Naive B cell (primary cell): ENCODE results near the gene CCDC172. TPM values are rescaled to one million over a fixed set of nuclear protein-coding genes. Genes with fewer than 3 reads are reported as not detected.
"Not testable (repeated sequence)": the region's sequence is repeated elsewhere in the genome, so short reads cannot be mapped to it uniquely, and the experiment has no call there.

Experiments
- ATAC-seq, 2 donors: fragments of 150-1000 bp; cut with Tn5 transposase; 2 replicates each; pipeline ENCODE4 v1.10.0; 2021; ENCODE audit warnings: low read depth in 2 of 2, mild to moderate bottlenecking in 2 of 2, moderate library complexity in 2 of 2
- DNase-seq: peaks from one replicate; pipeline ENCODE4 v3.0.0; 2022
- H3K27ac Mint-ChIP-seq, 6 donors: one replicate each; pipeline ENCODE4 v1.8.0; 2020 to 2022; ENCODE audit warnings: mild to moderate bottlenecking in 6 of 6, mixed read lengths in 6 of 6, moderate library complexity in 5 of 6, inconsistent platforms in 2 of 6
- H3K27me3 Mint-ChIP-seq, 3 donors: one replicate each; pipeline ENCODE4 v1.8.0; 2021 to 2022; ENCODE audit warnings: mixed read lengths in 3 of 3, mild to moderate bottlenecking in 1 of 3
- H3K36me3 Mint-ChIP-seq, 2 donors: one replicate each; pipeline ENCODE4 v1.8.0; 2020 to 2022; ENCODE audit warnings: mixed read lengths in 2 of 2, inconsistent platforms in 1 of 2, mild to moderate bottlenecking in 1 of 2
- H3K4me1 Mint-ChIP-seq, 3 donors: one replicate each; pipeline ENCODE4 v1.8.0; 2020 to 2022; ENCODE audit warnings: mixed read lengths in 3 of 3, inconsistent platforms in 1 of 3, mild to moderate bottlenecking in 1 of 3, moderate library complexity in 1 of 3
- H3K4me3 Mint-ChIP-seq, 8 donors: one replicate each; pipeline ENCODE4 v1.8.0; 2020 to 2022; ENCODE audit warnings: mild to moderate bottlenecking in 8 of 8, mixed read lengths in 8 of 8, moderate library complexity in 8 of 8, inconsistent platforms in 2 of 8
- H3K9me3 Mint-ChIP-seq, 7 donors: one replicate each; pipeline ENCODE4 v1.8.0; 2020 to 2022; ENCODE audit warnings: mixed read lengths in 7 of 7, mild to moderate bottlenecking in 5 of 7, inconsistent platforms in 2 of 7, moderate library complexity in 1 of 7
- polyA plus RNA-seq, 6 donors: library from polyadenylated mRNA; unstranded; fragments of 300-500 nt; fragmentation: Illumina TruSeq; gene quantifications; one replicate each; pipeline ENCODE4 v1.2.3, GENCODE V29; 2021; ENCODE audit warnings: low read depth in 6 of 6

CCDC172 gene
- polyA plus RNA-seq, 6 donors from 2014 or later: not detected

GRCh38 chr10:116364868-116365267 lies 40.6 kb downstream of the CCDC172 start:
- no peak for DNase-seq
- peaks cover 0 to 2% (median 0%) of the 10 kb centered on the region in 7 donors for H3K9me3 Mint-ChIP-seq

GRCh38 chr10:116371737-116372136 lies 47.5 kb downstream of the CCDC172 start:
- DNase-seq (no peak), ATAC-seq (no peak)
- Mint-ChIP-seq H3K4me1 (no peaks in the 10 kb centered on the region), H3K27ac (no peak overlapping the region), H3K27me3 (peaks cover 0 to 8% (median 6%) of the 10 kb centered on the region in 3 donors), H3K36me3 (no peaks in the 10 kb centered on the region), H3K4me3 (no peak overlapping the region), H3K9me3 (peaks cover 0 to 2% (median 0%) of the 10 kb centered on the region in 7 donors)

More at GRCh38 chr10:116364868-116365267, 40.6 kb downstream of the CCDC172 start:
- H3K27ac Mint-ChIP-seq: no peak overlapping the region
- H3K36me3 Mint-ChIP-seq: no peaks in the 10 kb centered on the region
- no peaks in the 10 kb centered on the region for H3K27me3 Mint-ChIP-seq
- no peak overlapping the region for H3K4me3 Mint-ChIP-seq
- H3K4me1 Mint-ChIP-seq: no peaks in the 10 kb centered on the region
- ATAC-seq: no peak

GRCh38 chr10:116382290-116382689 lies 58.0 kb downstream of the CCDC172 start:
- Mint-ChIP-seq H3K4me3 (no peak overlapping the region), H3K9me3 (no peaks in the 10 kb centered on the region), H3K27ac (no peak overlapping the region), H3K4me1 (no peaks in the 10 kb centered on the region), H3K27me3 (no peaks in the 10 kb centered on the region), H3K36me3 (no peaks in the 10 kb centered on the region)
- ATAC-seq (no peak), DNase-seq (no peak)

GRCh38 chr10:116385311-116385710 lies 61.1 kb downstream of the CCDC172 start:
- H3K27me3 Mint-ChIP-seq: peaks cover 0 to 4% (median 0%) of the 10 kb centered on the region in 3 donors
- H3K9me3 Mint-ChIP-seq: no peaks in the 10 kb centered on the region
- DNase-seq (no peak), ATAC-seq (no peak)
- H3K4me1 Mint-ChIP-seq: no peaks in the 10 kb centered on the region
- no peak overlapping the region for H3K27ac Mint-ChIP-seq
- H3K36me3 Mint-ChIP-seq: no peaks in the 10 kb centered on the region
- H3K4me3 Mint-ChIP-seq: no peak overlapping the region

GRCh38 chr10:116385994-116386809 lies 62.0 kb downstream of the CCDC172 start:
- H3K9me3 Mint-ChIP-seq: no peaks in the 10 kb centered on the region
- H3K4me1 Mint-ChIP-seq: no peaks in the 10 kb centered on the region
- peaks cover 0 to 7% (median 0%) of the 10 kb centered on the region in 3 donors for H3K27me3 Mint-ChIP-seq
- H3K36me3 Mint-ChIP-seq: no peaks in the 10 kb centered on the region
- ATAC-seq (no peak), DNase-seq (no peak)
- H3K27ac Mint-ChIP-seq: no peak overlapping the region
- H3K4me3 Mint-ChIP-seq: no peak overlapping the region

- DNase-seq, H3K4me3 Mint-ChIP-seq, H3K4me1 Mint-ChIP-seq, H3K36me3 Mint-ChIP-seq, ATAC-seq, H3K9me3 Mint-ChIP-seq, H3K27ac Mint-ChIP-seq: not testable (repeated sequence)
- peaks cover 0 to 11% (median 0%) of the 10 kb centered on the region in 3 donors for H3K27me3 Mint-ChIP-seq
These were observed 69.1 kb downstream of the CCDC172 start for GRCh38 chr10:116393246-116393831.

GRCh38 chr10:116395223-116395985 lies 71.2 kb downstream of the CCDC172 start:
- Mint-ChIP-seq H3K27me3 (peaks cover 0 to 6% (median 0%) of the 10 kb centered on the region in 3 donors), H3K4me3 (no peak overlapping the region), H3K36me3 (no peaks in the 10 kb centered on the region), H3K4me1 (no peaks in the 10 kb centered on the region), H3K9me3 (peaks cover 0 to 6% (median 0%) of the 10 kb centered on the region in 7 donors), H3K27ac (no peak overlapping the region)
- no peak for DNase-seq
- ATAC-seq: no peak

GRCh38 chr10:116398224-116398623 lies 74.0 kb downstream of the CCDC172 start:
- Mint-ChIP-seq H3K27me3 (peaks cover 0 to 10% (median 4%) of the 10 kb centered on the region in 3 donors), H3K4me3 (no peak overlapping the region), H3K9me3 (peaks cover 0 to 6% (median 0%) of the 10 kb centered on the region in 7 donors), H3K4me1 (no peaks in the 10 kb centered on the region), H3K36me3 (no peaks in the 10 kb centered on the region), H3K27ac (no peak overlapping the region)
- ATAC-seq: no peak
- no peak for DNase-seq

- no peaks in the 10 kb centered on the region for H3K4me1 Mint-ChIP-seq
- no peak overlapping the region for H3K27ac Mint-ChIP-seq
- no peak for ATAC-seq
- H3K36me3 Mint-ChIP-seq: no peaks in the 10 kb centered on the region
- H3K9me3 Mint-ChIP-seq: peaks cover 0 to 7% (median 2%) of the 10 kb centered on the region in 7 donors
- no peak overlapping the region for H3K4me3 Mint-ChIP-seq
- peaks cover 0 to 10% (median 0%) of the 10 kb centered on the region in 3 donors for H3K27me3 Mint-ChIP-seq
- no peak for DNase-seq
These were observed 78.6 kb downstream of the CCDC172 start for GRCh38 chr10:116402858-116403257.

GRCh38 chr10:116403740-116404250 lies 79.5 kb downstream of the CCDC172 start:
- Mint-ChIP-seq H3K27me3 (peaks cover 0 to 10% (median 0%) of the 10 kb centered on the region in 3 donors), H3K9me3 (peaks cover 0 to 7% (median 2%) of the 10 kb centered on the region in 7 donors), H3K4me1 (no peaks in the 10 kb centered on the region), H3K4me3 (no peak overlapping the region), H3K36me3 (no peaks in the 10 kb centered on the region), H3K27ac (no peak overlapping the region)
- ATAC-seq: no peak
- no peak for DNase-seq

- no peaks in the 10 kb centered on the region for H3K4me1 Mint-ChIP-seq
- ATAC-seq: no peak
- H3K36me3 Mint-ChIP-seq: no peaks in the 10 kb centered on the region
- H3K27ac Mint-ChIP-seq: no peak overlapping the region
- H3K4me3 Mint-ChIP-seq: no peak overlapping the region
- no peak for DNase-seq
- peaks cover 0 to 3% (median 0%) of the 10 kb centered on the region in 3 donors for H3K27me3 Mint-ChIP-seq
- H3K9me3 Mint-ChIP-seq: peaks cover 0 to 7% (median 4%) of the 10 kb centered on the region in 7 donors
These were observed 84.5 kb downstream of the CCDC172 start for GRCh38 chr10:116408719-116409118.

- no peak for ATAC-seq
- no peaks in the 10 kb centered on the region for H3K4me1 Mint-ChIP-seq
- H3K36me3 Mint-ChIP-seq: no peaks in the 10 kb centered on the region
- H3K4me3 Mint-ChIP-seq: no peak overlapping the region
- peaks cover 0 to 6% (median 4%) of the 10 kb centered on the region in 7 donors for H3K9me3 Mint-ChIP-seq
- no peak overlapping the region for H3K27ac Mint-ChIP-seq
- H3K27me3 Mint-ChIP-seq: peaks cover 0 to 3% (median 0%) of the 10 kb centered on the region in 3 donors
- DNase-seq: no peak
These were observed 86.1 kb downstream of the CCDC172 start for GRCh38 chr10:116410351-116410750.

GRCh38 chr10:116417821-116418220 lies 93.6 kb downstream of the CCDC172 start:
- Mint-ChIP-seq H3K36me3 (no peaks in the 10 kb centered on the region), H3K4me1 (no peaks in the 10 kb centered on the region), H3K27me3 (peaks cover 0 to 3% (median 0%) of the 10 kb centered on the region in 3 donors), H3K27ac (no peak overlapping the region), H3K9me3 (peaks cover 0 to 4% (median 0%) of the 10 kb centered on the region in 7 donors), H3K4me3 (no peak overlapping the region)
- ATAC-seq: no peak
- DNase-seq: no peak
